ENCODE data around the gene PFDN5. TPM values are rescaled to one million over a fixed set of nuclear protein-coding genes. Genes with fewer than 3 reads are reported as not detected.
A peak's percentile ranks its signal among the peaks of the same experiment; 100 is the strongest.
"Not testable (repeated sequence)": the region's sequence is repeated elsewhere in the genome, so short reads cannot be mapped to it uniquely, and the experiment has no call there.

Gene PFDN5
- total RNA-seq, 1 donor from 2014 or later: 490 TPM

- intact Hi-C loops (cut with DNase I): no loop called here
- DNase-seq (ENCODE audit: low spot score) (no peak), ATAC-seq (peak; percentile 25)
Measured at GRCh38 chr12:53279283-53279869, 16.0 kb upstream of the PFDN5 start.

GRCh38 chr12:53279888-53280498, 15.3 kb upstream of the PFDN5 start:
- no peak for DNase-seq (ENCODE audit: low spot score)
- intact Hi-C loops (cut with DNase I): no loop called here

GRCh38 chr12:53286448-53286847, 8.9 kb upstream of the PFDN5 start:
- ATAC-seq (no peak), DNase-seq (ENCODE audit: low spot score) (no peak)
- intact Hi-C loops (cut with DNase I): no loop called here

More at GRCh38 chr12:53279888-53280498, 15.3 kb upstream of the PFDN5 start:
- no peak for ATAC-seq

GRCh38 chr12:53287741-53288216, 7.6 kb upstream of the PFDN5 start:
- ATAC-seq (peak; percentile 85), DNase-seq (ENCODE audit: low spot score) (peak; percentile 82)
- intact Hi-C loops (cut with DNase I): loop anchor here (2.0 kb wide), 1 partner anchor 75 kb away; no protein-coding TSS in a partner anchor

DNA sequence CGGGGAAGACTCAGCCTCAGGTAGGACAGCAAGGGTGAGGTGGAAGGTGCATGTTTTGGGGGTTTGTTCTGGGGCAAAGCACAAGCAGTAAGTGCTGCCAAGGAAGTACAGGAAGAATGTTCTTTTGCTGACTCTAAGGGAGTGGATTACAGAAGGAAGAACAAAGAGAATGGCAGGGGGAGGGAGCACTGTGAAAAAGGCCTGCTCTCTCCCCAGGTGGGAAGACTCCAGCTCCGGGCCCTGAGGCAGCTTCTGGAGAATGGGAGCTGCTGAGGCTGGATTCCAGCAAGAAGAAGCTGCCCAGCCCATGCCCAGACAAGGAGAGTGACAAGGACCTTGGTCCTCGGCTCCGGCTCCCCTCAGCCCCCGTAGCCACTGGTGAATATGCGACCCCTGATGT, 7.0 kb upstream of the PFDN5 start:
- ATAC-seq (no peak), DNase-seq (ENCODE audit: low spot score) (no peak)
- intact Hi-C loops (cut with DNase I): loop anchor here (2.0 kb wide), 1 partner anchor 76 kb away; no protein-coding TSS in a partner anchor

GRCh38 chr12:53289891-53290290, 5.5 kb upstream of the PFDN5 start:
- no peak for ATAC-seq
- no peak for DNase-seq (ENCODE audit: low spot score)
- intact Hi-C loops (cut with DNase I): loop anchor here (2.0 kb wide), 1 partner anchor 77 kb away; no protein-coding TSS in a partner anchor

GRCh38 chr12:53290661-53291060, 4.7 kb upstream of the PFDN5 start:
- ATAC-seq: no peak
- no peak for DNase-seq (ENCODE audit: low spot score)
- intact Hi-C loops (cut with DNase I): no loop called here

DNA sequence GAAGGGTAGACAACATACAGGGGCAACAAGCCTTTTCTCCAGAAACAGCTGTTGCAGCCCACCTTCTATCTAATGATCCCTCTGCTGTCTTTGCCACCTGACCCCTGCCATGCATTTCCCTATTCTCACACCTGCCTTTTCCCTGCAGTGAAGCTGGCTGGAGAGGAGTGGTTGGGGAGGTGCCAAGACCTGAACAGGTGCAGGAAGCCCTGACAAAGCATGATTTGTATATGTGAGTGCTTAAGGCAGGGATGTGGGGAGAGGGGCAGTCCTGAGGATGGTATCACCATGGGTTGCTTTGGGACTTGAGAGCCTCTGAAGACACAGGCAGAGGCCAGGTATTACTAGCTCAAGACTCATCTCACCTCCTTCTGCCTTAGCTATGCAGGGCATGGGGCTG, 2.9 kb upstream of the PFDN5 start:
- intact Hi-C loops (cut with DNase I): no loop called here
- no peak for ATAC-seq
- no peak for DNase-seq (ENCODE audit: low spot score)

DNA sequence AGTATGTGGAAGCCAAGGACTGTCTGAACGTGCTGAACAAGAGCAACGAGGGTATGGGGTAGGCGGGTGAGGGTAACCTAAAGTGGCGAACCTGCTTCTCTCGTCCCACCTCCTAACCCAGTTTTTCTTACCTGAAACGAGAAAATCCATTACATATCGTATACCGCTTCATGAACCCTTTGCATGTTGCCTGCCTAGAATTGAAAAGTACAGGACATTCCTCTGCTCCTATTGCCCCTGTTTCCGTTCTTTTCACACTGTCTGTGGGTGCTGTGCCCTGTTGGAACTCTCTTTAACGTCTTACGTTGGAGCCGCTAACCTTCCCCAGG, 513 bp downstream of the PFDN5 start:
- intact Hi-C loops (cut with DNase I): no loop called here
- no peak for DNase-seq (ENCODE audit: low spot score)
- no peak for ATAC-seq

GRCh38 chr12:53297106-53297505, 1.8 kb downstream of the PFDN5 start:
- DNase-seq (ENCODE audit: low spot score); intact Hi-C loops (cut with DNase I); ATAC-seq: not testable (repeated sequence)

GRCh38 chr12:53298164-53298563, 2.8 kb downstream of the PFDN5 start:
- no peak for ATAC-seq
- intact Hi-C loops (cut with DNase I): no loop called here
- DNase-seq (ENCODE audit: low spot score): no peak

- ATAC-seq (peak; percentile 39), DNase-seq (ENCODE audit: low spot score) (no peak)
- intact Hi-C loops (cut with DNase I): no loop called here
Measured at GRCh38 chr12:53299101-53299453, 3.7 kb downstream of the PFDN5 start.

GRCh38 chr12:53299454-53300180, 4.3 kb downstream of the PFDN5 start, which contains the start of gene MYG1:
TSS of gene MYG1 (plus strand) at chr12:53299695. CDS start at chr12:53299738, 43 bp downstream.
- intact Hi-C loops (cut with DNase I): no loop called here
- peak; percentile 91 for DNase-seq (ENCODE audit: low spot score)
- peak; percentile 89 for ATAC-seq

DNA sequence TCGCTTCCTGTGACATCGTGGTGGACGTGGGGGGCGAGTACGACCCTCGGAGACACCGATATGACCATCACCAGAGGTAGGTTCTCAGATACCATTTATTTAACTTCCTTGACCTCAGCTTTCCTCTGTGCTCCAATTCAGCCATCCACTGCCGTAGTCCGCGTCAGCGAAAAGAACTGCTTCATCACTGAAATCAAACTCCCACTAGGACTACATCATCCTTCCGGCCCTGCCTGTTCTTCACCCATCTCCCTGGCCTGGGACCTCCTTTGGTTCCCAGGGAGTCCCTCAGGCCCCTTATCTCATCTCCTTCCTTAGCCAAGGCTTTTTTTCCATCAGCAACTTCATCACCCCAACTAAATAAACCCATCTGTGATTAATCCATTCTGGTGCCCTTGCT, 4.8 kb downstream of the PFDN5 start:
- DNase-seq (ENCODE audit: low spot score) (no peak), ATAC-seq (no peak)
- intact Hi-C loops (cut with DNase I): no loop called here

DNA sequence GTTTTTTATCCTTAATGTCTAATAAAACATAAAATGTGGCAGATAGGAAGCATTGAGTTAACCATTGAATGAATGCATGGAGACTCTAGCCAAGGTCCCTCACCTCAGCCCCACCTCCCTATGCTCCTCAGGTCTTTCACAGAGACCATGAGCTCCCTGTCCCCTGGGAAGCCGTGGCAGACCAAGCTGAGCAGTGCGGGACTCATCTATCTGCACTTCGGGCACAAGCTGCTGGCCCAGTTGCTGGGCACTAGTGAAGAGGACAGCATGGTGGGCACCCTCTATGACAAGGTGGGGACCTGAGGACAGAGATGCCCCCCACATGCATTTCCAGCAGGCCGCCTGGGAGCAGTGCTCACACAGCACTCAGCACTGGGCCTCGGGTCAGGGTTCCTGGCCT, 7.6 kb downstream of the PFDN5 start:
- intact Hi-C loops (cut with DNase I): no loop called here
- no peak for DNase-seq (ENCODE audit: low spot score)
- no peak for ATAC-seq

GRCh38 chr12:53306826-53307225, 11.5 kb downstream of the PFDN5 start:
- DNase-seq (ENCODE audit: low spot score): no peak
- intact Hi-C loops (cut with DNase I): no loop called here

DNA sequence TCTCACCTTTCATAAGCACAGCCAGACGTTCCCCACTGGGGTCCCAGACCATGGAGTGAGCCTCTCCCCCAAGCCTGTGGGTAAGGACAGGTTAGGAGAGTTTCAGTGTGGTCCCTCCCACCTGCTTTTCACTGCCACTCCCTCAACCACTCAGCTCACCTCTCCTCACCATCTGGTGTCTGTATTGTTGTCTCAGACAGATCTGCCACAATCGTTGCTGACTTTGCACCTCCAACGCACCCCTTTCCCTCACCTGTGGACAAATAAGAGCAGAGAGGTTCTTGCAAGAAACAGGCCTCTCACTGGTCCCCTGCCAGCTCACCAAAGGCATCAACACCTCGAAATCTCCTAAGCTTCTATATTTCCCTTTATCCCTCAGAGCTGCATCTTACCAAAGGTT, 12.9 kb downstream of the PFDN5 start:
- intact Hi-C loops (cut with DNase I): no loop called here
- ATAC-seq (no peak), DNase-seq (ENCODE audit: low spot score) (no peak)

More at GRCh38 chr12:53306826-53307225, 11.5 kb downstream of the PFDN5 start:
- no peak for ATAC-seq

DNA sequence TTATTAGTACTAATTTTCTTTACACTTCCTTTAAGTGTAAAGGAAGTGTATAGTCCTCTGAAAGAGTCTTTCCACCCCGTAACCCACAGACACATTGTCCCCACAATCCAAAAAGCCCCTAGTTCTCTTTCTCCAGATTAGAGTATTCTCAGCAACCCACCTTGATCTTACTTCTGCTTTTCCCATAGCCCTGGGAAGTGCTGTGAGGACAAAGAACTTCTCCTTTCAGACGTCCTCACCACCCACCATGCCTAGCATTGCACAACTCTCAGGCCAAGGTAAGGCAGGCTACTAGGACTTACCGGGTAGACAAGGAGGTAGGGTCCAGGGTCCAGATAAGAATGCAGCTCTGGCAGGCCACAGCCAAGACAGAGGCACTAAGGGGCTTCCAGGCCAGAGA, 18.7 kb downstream of the PFDN5 start:
- ATAC-seq (no peak), DNase-seq (ENCODE audit: low spot score) (no peak)
- intact Hi-C loops (cut with DNase I): no loop called here

DNA sequence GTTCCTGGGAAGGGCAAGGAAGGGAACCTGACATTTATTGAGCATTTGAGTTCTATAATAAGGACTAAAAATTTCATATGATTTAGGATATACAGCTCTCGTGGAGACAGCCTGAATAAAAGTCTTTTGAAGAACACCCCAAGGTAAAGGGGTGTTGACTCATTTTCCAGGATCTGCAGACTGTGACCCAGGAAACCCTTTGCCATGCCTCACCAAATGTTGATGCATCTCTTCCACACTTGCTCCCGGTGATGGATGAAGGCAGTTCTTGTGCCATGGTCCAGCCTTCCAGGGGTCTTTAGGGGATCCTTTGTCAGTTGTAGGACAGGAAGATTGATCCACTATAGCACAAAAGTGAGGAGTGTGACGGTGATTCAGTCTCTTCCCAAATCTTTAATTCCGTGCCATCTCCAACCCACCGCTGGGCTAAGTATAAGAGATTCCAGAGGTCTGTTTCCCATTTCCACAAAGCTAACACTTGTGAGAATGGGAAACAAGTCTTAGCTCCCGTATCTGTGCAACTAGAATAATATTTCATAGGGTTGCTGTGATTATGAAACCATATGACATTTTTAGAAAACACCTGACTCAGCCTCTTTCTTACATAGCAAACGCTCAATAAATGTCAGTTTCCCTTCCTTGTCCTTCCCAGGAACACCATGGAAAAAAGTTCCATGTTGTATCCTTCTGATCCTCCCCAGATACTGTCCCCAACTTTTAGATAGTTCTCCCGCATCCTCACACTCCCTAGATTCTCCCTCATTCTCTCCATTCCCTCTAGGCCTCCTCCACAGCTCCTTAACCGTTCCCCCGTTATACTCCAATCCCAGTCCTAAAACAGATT, 25.2 kb downstream of the PFDN5 start:
- ATAC-seq (no peak), DNase-seq (ENCODE audit: low spot score) (no peak)
- intact Hi-C loops (cut with DNase I): no loop called here

All from sciatic nerve (tissue), 2 donors.